ENCODE results near the gene KCND2.
"Not testable (repeated sequence)": the region's sequence is repeated elsewhere in the genome, so short reads cannot be mapped to it uniquely, and the experiment has no call there.

Gene KCND2

GRCh38 chr7:120272701-120273475 lies at the start of gene KCND2:
Gene KCND2, plus strand, starts transcription at chr7:120273175.
- peaks cover 7% of the 10 kb centered on the region for H3K4me1 ChIP-seq (ENCODE audit: control insufficient read depth, low read depth, low read length)

GRCh38 chr7:120226188-120226587 lies 46.8 kb upstream of the KCND2 start:
- H3K9me3 ChIP-seq (ENCODE audit: control insufficient read depth, low read depth, low read length): no peaks in the 10 kb centered on the region
- H3K4me3 ChIP-seq (ENCODE audit: low read length): no peak overlapping the region
- no peaks in the 10 kb centered on the region for H3K4me1 ChIP-seq (ENCODE audit: control insufficient read depth, low read depth, low read length)
- H3K9ac ChIP-seq (ENCODE audit: low read length): no peak overlapping the region
- H3K27me3 ChIP-seq (ENCODE audit: control insufficient read depth, insufficient read depth, low read length): no peaks in the 10 kb centered on the region
- no peak overlapping the region for H3K27ac ChIP-seq (ENCODE audit: low read length)
- H3K36me3 ChIP-seq (ENCODE audit: control insufficient read depth, low read depth, low read length): no peaks in the 10 kb centered on the region

More at GRCh38 chr7:120272701-120273475, at the start of gene KCND2:
- Histone ChIP-seq H3K9me3 (ENCODE audit: control insufficient read depth, low read depth, low read length) (no peaks in the 10 kb centered on the region), H3K9ac (ENCODE audit: low read length) (peak within 1 kb of the TSS; percentile 64), H3K27me3 (ENCODE audit: control insufficient read depth, insufficient read depth, low read length) (peaks cover 19% of the 10 kb centered on the region), H3K27ac (ENCODE audit: low read length) (no peak within 1 kb of the TSS), H3K36me3 (ENCODE audit: control insufficient read depth, low read depth, low read length) (no peaks in the 10 kb centered on the region), H3K4me3 (ENCODE audit: low read length) (peak within 1 kb of the TSS; percentile 86)

- Histone ChIP-seq H3K27ac (ENCODE audit: low read length) (no peak overlapping the region), H3K4me3 (ENCODE audit: low read length) (no peak overlapping the region), H3K9me3 (ENCODE audit: control insufficient read depth, low read depth, low read length) (no peaks in the 10 kb centered on the region), H3K36me3 (ENCODE audit: control insufficient read depth, low read depth, low read length) (no peaks in the 10 kb centered on the region), H3K4me1 (ENCODE audit: control insufficient read depth, low read depth, low read length) (no peaks in the 10 kb centered on the region), H3K9ac (ENCODE audit: low read length) (no peak overlapping the region), H3K27me3 (ENCODE audit: control insufficient read depth, insufficient read depth, low read length) (no peaks in the 10 kb centered on the region)
These were observed 45.7 kb upstream of the KCND2 start for GRCh38 chr7:120227255-120227654.

- H3K9me3 ChIP-seq (ENCODE audit: control insufficient read depth, low read depth, low read length): no peaks in the 10 kb centered on the region
- no peaks in the 10 kb centered on the region for H3K27me3 ChIP-seq (ENCODE audit: control insufficient read depth, insufficient read depth, low read length)
- no peak overlapping the region for H3K9ac ChIP-seq (ENCODE audit: low read length)
- H3K4me3 ChIP-seq (ENCODE audit: low read length): no peak overlapping the region
- H3K27ac ChIP-seq (ENCODE audit: low read length): no peak overlapping the region
- H3K36me3 ChIP-seq (ENCODE audit: control insufficient read depth, low read depth, low read length): no peaks in the 10 kb centered on the region
- no peaks in the 10 kb centered on the region for H3K4me1 ChIP-seq (ENCODE audit: control insufficient read depth, low read depth, low read length)
These were observed 43.9 kb upstream of the KCND2 start for GRCh38 chr7:120229084-120229483.

GRCh38 chr7:120233338-120233737 lies 39.6 kb upstream of the KCND2 start:
- H3K27ac ChIP-seq (ENCODE audit: low read length): no peak overlapping the region
- H3K9me3 ChIP-seq (ENCODE audit: control insufficient read depth, low read depth, low read length): no peaks in the 10 kb centered on the region
- H3K4me3 ChIP-seq (ENCODE audit: low read length): no peak overlapping the region
- H3K36me3 ChIP-seq (ENCODE audit: control insufficient read depth, low read depth, low read length): no peaks in the 10 kb centered on the region
- H3K27me3 ChIP-seq (ENCODE audit: control insufficient read depth, insufficient read depth, low read length): no peaks in the 10 kb centered on the region
- H3K4me1 ChIP-seq (ENCODE audit: control insufficient read depth, low read depth, low read length): no peaks in the 10 kb centered on the region
- no peak overlapping the region for H3K9ac ChIP-seq (ENCODE audit: low read length)

- not testable (repeated sequence) for H3K27ac ChIP-seq (ENCODE audit: low read length); H3K27me3 ChIP-seq (ENCODE audit: control insufficient read depth, insufficient read depth, low read length); H3K4me3 ChIP-seq (ENCODE audit: low read length); H3K4me1 ChIP-seq (ENCODE audit: control insufficient read depth, low read depth, low read length); H3K9ac ChIP-seq (ENCODE audit: low read length); H3K36me3 ChIP-seq (ENCODE audit: control insufficient read depth, low read depth, low read length); H3K9me3 ChIP-seq (ENCODE audit: control insufficient read depth, low read depth, low read length)
These were observed 32.6 kb upstream of the KCND2 start for GRCh38 chr7:120240350-120240749.

- Histone ChIP-seq H3K9me3 (ENCODE audit: control insufficient read depth, low read depth, low read length) (peaks cover 3% of the 10 kb centered on the region), H3K4me1 (ENCODE audit: control insufficient read depth, low read depth, low read length) (peaks cover 3% of the 10 kb centered on the region), H3K36me3 (ENCODE audit: control insufficient read depth, low read depth, low read length) (no peaks in the 10 kb centered on the region), H3K27me3 (ENCODE audit: control insufficient read depth, insufficient read depth, low read length) (no peaks in the 10 kb centered on the region), H3K9ac (ENCODE audit: low read length) (no peak overlapping the region), H3K4me3 (ENCODE audit: low read length) (no peak overlapping the region), H3K27ac (ENCODE audit: low read length) (no peak overlapping the region)
These were observed 31.0 kb upstream of the KCND2 start for GRCh38 chr7:120241973-120242372.

- Histone ChIP-seq H3K27ac (ENCODE audit: low read length) (no peak overlapping the region), H3K27me3 (ENCODE audit: control insufficient read depth, insufficient read depth, low read length) (no peaks in the 10 kb centered on the region), H3K4me3 (ENCODE audit: low read length) (no peak overlapping the region), H3K36me3 (ENCODE audit: control insufficient read depth, low read depth, low read length) (no peaks in the 10 kb centered on the region), H3K4me1 (ENCODE audit: control insufficient read depth, low read depth, low read length) (no peaks in the 10 kb centered on the region), H3K9ac (ENCODE audit: low read length) (no peak overlapping the region), H3K9me3 (ENCODE audit: control insufficient read depth, low read depth, low read length) (peaks cover 6% of the 10 kb centered on the region)
These were observed 18.1 kb upstream of the KCND2 start for GRCh38 chr7:120254845-120255244.

GRCh38 chr7:120256344-120257070 lies 16.5 kb upstream of the KCND2 start:
- no peak overlapping the region for H3K27ac ChIP-seq (ENCODE audit: low read length)
- H3K9ac ChIP-seq (ENCODE audit: low read length): no peak overlapping the region

GRCh38 chr7:120259386-120259785 lies 13.6 kb upstream of the KCND2 start:
- Histone ChIP-seq H3K27ac (ENCODE audit: low read length) (no peak overlapping the region), H3K4me3 (ENCODE audit: low read length) (no peak overlapping the region), H3K9ac (ENCODE audit: low read length) (no peak overlapping the region), H3K27me3 (ENCODE audit: control insufficient read depth, insufficient read depth, low read length) (no peaks in the 10 kb centered on the region), H3K4me1 (ENCODE audit: control insufficient read depth, low read depth, low read length) (peaks cover 3% of the 10 kb centered on the region), H3K36me3 (ENCODE audit: control insufficient read depth, low read depth, low read length) (no peaks in the 10 kb centered on the region), H3K9me3 (ENCODE audit: control insufficient read depth, low read depth, low read length) (peaks cover 6% of the 10 kb centered on the region)

More at GRCh38 chr7:120256344-120257070, 16.5 kb upstream of the KCND2 start:
- peaks cover 6% of the 10 kb centered on the region for H3K9me3 ChIP-seq (ENCODE audit: control insufficient read depth, low read depth, low read length)
- H3K36me3 ChIP-seq (ENCODE audit: control insufficient read depth, low read depth, low read length): no peaks in the 10 kb centered on the region
- H3K27me3 ChIP-seq (ENCODE audit: control insufficient read depth, insufficient read depth, low read length): no peaks in the 10 kb centered on the region
- H3K4me1 ChIP-seq (ENCODE audit: control insufficient read depth, low read depth, low read length): no peaks in the 10 kb centered on the region
- no peak overlapping the region for H3K4me3 ChIP-seq (ENCODE audit: low read length)

- Histone ChIP-seq H3K36me3 (ENCODE audit: control insufficient read depth, low read depth, low read length) (no peaks in the 10 kb centered on the region), H3K27ac (ENCODE audit: low read length) (peak overlapping the region; percentile 35), H3K9me3 (ENCODE audit: control insufficient read depth, low read depth, low read length) (peaks cover 6% of the 10 kb centered on the region), H3K4me3 (ENCODE audit: low read length) (no peak overlapping the region), H3K4me1 (ENCODE audit: control insufficient read depth, low read depth, low read length) (peaks cover 3% of the 10 kb centered on the region), H3K9ac (ENCODE audit: low read length) (no peak overlapping the region), H3K27me3 (ENCODE audit: control insufficient read depth, insufficient read depth, low read length) (no peaks in the 10 kb centered on the region)
These were observed 12.9 kb upstream of the KCND2 start for GRCh38 chr7:120260111-120260510.
